ENCODE data around the gene HSPA1A.

GRCh38 chr6:31836047-31836473 lies 20.7 kb downstream of the HSPA1A start:
- TF ChIP-seq CTCF (IDR thresholded peaks at IDR 0.05; ENCODE audit: low read length), result no peak
- TF ChIP-seq EZH2 (IDR thresholded peaks at IDR 0.05; ENCODE audit: borderline replicate concordance, low read length), result no peak

Measured in OCI-LY1 (cell line).